ENCODE measurements around the gene TMIE.
"Not testable (repeated sequence)": the region's sequence is repeated elsewhere in the genome, so short reads cannot be mapped to it uniquely, and the experiment has no call there.

TMIE gene

DNA sequence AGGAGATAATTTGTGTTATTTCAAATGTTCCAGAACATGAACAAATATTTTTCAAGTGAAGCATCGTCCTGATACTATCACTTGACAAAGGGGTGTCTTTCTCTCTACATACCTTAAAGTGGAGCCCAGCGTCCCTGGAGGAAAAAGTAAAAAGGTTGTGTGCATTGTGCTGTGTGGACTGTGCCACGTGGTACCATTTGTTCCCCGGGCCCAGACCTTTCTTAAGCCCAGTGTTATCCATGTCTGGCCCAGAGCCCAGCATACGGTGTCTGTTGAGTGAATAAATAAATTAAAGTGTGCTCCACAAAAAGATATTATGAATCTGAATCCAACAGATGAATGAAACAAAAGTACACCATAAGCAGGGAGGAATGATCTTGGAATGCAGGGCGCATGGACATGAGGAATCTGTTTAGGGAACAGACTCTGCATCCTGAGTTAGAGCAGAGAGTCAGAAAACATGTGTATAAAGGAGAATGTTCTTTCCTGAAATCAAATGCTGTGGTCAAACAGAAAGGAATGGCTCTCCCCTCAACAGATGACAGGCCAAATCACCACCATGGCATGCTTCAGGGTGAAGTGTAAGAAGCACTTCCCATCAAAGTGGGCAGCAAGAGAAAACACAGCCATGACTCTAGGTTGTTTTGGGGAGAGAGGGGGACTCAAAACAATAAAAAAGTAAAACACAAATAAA lies 24.6 kb downstream of the TMIE start:
- FAIRE-seq (no peak), DNase-seq (ENCODE audit: insufficient read length, low spot score) (no peak)
- TF ChIP-seq POLR2A (IDR thresholded peaks at IDR 0.05; ENCODE audit: low read depth, low read length) = no peak

DNA sequence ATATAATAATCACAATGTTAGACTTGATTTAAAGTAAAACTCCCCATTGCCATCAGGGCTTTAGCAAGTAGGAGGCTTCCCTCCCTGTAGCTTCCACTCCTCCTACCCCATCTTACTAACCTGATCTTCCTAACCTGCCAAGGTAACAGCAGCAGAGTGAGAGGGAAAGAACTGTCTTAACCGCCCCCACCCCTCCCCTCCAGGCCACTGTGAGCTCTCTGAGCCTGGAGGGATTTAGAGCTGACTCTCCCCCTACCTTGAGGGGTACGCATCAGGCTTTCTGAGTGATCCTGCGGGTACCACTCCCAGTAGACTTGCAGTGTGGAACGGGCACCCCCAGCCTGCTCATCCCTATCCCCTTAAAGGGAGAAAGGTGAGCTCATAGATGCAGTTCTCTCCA lies 27.8 kb downstream of the TMIE start:
- DNase-seq (ENCODE audit: insufficient read length, low spot score) = no peak
- TF ChIP-seq POLR2A (IDR thresholded peaks at IDR 0.05; ENCODE audit: low read depth, low read length) = no peak
- FAIRE-seq = no peak

DNA sequence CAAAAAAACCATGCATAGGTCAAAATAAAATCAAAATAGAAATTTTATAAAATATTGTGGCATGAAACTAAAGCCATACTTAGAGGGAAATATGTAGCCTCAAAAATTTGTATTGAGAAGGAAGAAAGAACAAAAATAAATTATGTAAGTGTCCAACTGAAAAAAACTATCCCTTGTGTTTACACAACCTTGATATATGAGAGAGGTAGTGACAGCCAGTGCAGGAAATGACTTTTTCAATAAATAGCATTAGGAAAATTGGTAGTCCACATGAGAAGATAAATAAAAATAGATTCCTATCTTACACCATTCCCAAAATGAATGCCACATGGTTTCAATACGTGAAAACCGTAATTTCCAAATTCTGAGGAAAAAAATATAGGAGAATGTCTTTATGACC lies 29.6 kb downstream of the TMIE start:
- DNase-seq (ENCODE audit: insufficient read length, low spot score) (no peak), FAIRE-seq (no peak)
- TF ChIP-seq POLR2A (IDR thresholded peaks at IDR 0.05; ENCODE audit: low read depth, low read length) = no peak

DNA sequence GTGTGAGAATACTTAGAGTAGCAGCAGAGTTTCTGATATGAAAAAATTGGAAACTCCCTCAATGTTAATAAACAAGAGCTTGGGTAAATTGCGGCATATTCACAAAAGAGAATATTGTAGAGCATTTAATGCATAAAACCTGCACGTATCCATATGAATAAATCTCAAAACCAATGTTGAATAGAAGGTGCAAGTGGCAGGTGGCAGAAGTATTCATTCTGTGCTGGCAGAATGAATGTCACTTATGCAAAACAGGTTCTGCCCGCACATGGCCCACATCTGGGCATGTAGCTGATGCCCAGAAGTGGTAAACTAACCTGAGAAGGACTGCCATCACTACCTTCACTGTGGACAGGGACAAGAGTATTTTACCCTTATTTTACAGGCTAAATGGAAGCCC lies 30.6 kb downstream of the TMIE start:
- FAIRE-seq = no peak
- DNase-seq (ENCODE audit: insufficient read length, low spot score) = no peak

DNA sequence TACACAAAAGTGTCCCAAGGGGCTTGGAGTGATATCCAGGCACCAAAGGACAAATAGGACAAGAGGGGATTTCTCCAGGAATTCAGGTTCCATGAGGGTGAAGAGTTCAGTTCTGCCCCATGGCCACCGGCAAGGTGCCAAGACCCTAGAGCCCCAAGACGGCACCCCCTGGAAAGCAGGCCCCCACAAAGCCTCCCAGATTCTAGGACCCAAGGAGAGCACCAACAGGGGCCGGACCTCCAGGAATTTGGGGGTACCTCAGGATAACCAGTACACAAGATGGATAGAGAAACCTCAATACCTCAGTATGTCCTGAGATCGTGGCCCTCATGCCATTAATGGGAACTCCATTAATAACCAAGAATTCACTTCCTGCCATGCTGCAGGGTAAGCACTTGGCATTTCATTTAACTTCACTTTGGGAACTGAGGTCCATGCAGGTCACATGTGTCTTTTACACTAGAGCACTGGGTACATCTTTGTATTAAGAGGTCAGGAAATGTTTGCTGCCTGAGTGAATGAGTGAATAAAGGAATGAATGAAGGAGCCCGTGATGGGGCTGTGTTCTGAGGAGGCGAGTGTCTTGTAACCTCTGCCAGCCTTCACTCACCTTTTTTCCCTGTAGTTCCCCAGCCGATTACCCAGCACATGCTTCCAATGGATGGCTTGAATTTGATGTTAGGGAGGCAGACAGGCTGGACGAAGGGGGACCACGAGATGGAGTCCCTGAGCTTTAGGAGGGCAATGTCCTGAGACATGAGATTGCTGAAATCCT lies 32.0 kb downstream of the TMIE start:
- TF ChIP-seq POLR2A (IDR thresholded peaks at IDR 0.05; ENCODE audit: low read depth, low read length) = no peak
- DNase-seq (ENCODE audit: insufficient read length, low spot score) (no peak), FAIRE-seq (no peak)

More for the DNA sequence above, 30.6 kb downstream of the TMIE start:
- no peak for TF ChIP-seq POLR2A (IDR thresholded peaks at IDR 0.05; ENCODE audit: low read depth, low read length)

DNA sequence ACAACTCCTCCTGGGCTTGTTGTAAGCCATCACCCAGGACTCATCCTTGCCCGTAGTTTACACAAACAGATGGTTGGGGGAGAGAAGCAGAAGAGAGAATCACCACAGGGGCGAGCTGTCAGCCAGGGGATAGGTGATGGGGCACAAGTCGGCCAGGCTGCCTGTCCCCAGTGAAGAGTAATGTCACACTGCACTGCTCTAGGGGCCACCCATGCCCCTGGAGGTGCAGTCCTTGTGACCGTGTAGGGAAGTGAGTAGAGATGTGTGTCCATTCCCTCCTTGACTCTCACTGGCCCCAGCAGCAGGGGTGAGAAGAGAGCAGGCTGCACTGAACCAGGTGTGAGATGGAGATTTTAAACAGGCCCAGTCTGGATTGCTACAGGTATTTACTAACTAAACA lies 33.6 kb downstream of the TMIE start:
- no peak for DNase-seq (ENCODE audit: insufficient read length, low spot score)
- TF ChIP-seq POLR2A (IDR thresholded peaks at IDR 0.05; ENCODE audit: low read depth, low read length) = no peak
- FAIRE-seq = no peak

DNA sequence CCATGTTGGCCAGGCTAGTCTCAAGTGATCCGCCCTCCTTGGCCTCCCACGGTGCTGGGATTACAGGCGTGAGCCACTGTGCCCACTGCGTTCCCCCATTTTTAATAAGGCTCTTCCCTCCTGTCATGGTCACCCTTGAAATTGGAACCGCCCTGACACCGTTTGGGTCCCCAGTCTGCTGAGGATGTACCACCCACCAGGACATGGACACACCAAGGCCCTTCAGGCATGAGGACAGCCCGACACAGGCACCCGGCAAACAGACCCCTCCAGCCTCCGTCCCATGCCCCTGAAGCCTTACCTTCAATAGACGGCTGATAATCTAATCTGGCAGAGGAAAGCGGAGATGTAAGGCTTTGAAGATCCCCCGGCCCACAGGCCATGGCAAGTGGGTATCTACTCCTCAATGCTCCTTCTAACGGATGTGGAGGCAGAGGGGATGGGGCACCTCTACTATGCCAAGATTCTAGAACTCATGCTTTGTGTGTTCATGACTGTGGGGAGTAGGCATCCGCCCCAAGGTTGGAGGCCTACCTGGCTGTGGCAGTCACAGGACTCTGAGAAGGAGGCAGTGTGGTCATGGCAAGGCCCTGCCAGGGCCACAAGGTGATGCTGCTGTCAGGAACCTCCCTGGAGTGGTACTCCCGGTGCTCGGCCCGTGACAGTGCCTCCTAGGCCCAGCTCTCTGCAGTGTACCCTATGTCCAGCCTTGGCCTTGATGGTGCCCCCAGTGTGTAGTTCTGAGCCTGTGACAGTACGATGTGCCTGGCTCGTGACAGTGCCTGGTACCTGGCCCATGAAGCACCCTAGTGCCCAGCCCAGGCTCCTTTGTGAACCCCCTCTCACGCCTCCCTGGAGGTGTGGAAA lies 35.0 kb downstream of the TMIE start:
- FAIRE-seq = no peak
- DNase-seq (ENCODE audit: insufficient read length, low spot score) = no peak
- TF ChIP-seq POLR2A (IDR thresholded peaks at IDR 0.05; ENCODE audit: low read depth, low read length) = no peak

DNA sequence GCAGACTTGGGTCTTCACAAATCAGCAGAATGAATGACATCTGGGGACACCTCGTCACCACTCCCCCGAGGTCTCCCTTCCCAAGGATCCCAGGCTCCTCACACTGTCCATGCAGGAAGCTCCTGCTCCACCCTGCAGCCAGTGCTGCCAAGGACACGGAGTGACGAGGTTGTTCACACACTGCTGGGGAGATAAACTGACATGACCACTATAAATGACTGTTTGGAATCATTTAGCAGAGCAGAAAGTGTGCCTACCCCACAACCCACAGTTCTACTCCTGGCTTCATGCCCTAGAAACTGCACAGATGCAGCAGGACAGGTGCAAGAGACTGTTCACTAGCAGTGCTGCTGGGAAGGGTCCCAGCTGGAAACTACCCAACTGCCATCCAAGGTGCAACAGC lies 36.1 kb downstream of the TMIE start:
- FAIRE-seq (no peak), DNase-seq (ENCODE audit: insufficient read length, low spot score) (no peak)
- no peak for TF ChIP-seq POLR2A (IDR thresholded peaks at IDR 0.05; ENCODE audit: low read depth, low read length)

DNA sequence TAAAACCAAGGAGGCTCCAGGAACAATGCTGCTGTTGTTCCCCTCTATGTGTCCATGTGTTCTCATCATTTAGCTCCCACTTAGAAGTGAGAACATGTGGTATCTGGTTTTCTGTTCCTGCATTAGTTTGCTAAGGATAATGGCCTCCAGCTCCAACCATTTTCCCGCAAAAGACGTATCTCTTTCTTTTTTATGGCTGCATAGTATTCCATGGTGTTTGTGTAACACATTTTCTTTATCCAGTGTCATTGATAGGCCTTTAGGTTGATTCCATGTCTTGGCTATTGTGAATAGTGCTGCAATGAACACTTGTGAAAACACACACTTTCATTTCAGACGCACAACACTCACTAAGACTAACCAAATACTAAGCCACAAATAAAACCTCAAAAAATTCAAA lies 38.4 kb downstream of the TMIE start:
- DNase-seq (ENCODE audit: insufficient read length, low spot score); FAIRE-seq: not testable (repeated sequence)

DNA sequence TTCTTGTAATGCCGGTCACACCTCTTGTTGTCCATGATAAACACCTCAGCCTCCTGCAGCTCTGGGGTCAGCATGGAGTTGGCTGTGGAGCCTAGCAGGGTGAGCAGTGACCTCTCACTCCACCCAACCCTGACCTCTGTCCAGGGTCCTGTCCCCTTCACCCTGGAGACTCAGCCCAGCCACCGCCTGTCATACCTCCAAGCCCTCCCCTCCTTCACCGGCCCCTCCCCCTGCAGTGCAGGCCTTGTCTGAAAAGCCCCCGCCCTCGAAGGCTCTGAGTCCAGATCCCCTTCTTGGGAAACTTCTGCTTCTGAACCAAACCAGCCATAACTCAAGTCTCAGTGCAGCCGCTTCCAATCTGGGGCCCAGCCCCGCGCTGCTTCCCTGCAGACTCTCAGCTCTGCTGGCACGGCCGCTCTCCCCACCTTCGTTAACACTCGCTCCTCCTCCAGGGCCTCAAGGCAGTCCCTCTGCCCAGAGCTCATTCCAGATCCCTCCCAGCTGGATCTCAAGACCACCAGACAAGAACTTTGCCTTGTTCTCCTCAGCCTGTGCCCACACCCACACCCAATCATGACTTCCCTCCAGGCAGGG lies 41.9 kb downstream of the TMIE start:
- no peak for TF ChIP-seq POLR2A (IDR thresholded peaks at IDR 0.05; ENCODE audit: low read depth, low read length)
- no peak for DNase-seq (ENCODE audit: insufficient read length, low spot score)
- FAIRE-seq = no peak

DNA sequence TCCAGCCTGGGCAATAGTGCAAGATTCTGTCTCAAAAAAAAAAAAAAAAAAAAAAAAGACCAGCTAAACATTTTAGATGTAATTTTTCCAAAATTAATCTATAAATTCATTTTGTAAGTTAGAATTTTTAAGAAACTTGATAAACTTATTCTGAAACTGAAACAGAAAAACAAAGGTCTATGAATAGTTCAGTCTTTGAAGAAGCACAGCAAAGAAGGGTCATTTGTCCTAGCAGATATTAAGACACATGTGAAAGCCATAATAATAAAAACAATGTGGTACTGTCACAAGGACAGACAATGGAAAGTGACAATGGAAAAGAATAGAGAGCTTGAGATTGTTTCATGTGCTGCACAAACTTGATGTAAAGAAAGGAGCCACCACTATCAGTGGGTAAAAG lies 45.5 kb downstream of the TMIE start:
- FAIRE-seq (no peak), DNase-seq (ENCODE audit: insufficient read length, low spot score) (no peak)
- TF ChIP-seq POLR2A (IDR thresholded peaks at IDR 0.05; ENCODE audit: low read depth, low read length) = no peak

DNA sequence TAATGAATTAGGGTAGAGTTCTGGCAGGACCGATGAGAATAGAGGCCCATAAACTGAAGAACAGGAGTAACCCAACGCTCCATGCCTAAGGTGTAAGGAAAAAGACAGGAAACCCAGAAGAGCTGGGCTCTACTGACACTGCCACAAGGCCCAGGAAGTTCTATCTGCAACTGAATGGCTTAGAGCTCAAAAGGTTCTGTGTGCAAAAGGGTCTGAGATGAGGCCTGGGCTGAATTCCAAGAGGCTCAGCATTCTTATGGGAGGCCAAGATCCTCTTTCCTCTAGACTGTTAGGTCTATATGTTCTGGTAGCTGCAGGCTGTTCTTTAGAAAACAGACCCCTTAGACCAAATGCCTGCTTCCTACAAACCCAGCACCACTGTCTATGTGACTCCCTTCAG lies 47.0 kb downstream of the TMIE start:
- no peak for TF ChIP-seq POLR2A (IDR thresholded peaks at IDR 0.05; ENCODE audit: low read depth, low read length)
- DNase-seq (ENCODE audit: insufficient read length, low spot score) = no peak
- no peak for FAIRE-seq

DNA sequence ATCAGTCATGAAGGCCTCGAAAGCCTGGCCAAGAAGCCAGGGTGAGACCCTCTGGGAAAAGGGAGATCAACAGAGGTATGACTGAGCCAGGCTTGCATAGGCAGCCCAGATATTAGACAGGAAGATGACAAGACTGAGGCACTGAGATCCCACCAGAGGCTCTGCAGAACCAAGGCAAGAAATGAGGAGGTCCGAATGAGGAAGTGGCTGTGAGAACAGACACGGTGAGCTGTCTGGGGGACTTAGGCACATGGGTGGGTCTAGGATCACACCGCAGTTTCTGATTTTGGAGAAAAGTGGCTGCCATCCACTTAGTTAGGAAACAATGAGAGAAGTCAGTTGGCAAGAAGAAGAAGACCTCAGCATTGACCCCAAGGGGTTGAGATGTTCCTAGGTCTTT lies 47.9 kb downstream of the TMIE start:
- FAIRE-seq (no peak), DNase-seq (ENCODE audit: insufficient read length, low spot score) (no peak)
- no peak for TF ChIP-seq POLR2A (IDR thresholded peaks at IDR 0.05; ENCODE audit: low read depth, low read length)

DNA sequence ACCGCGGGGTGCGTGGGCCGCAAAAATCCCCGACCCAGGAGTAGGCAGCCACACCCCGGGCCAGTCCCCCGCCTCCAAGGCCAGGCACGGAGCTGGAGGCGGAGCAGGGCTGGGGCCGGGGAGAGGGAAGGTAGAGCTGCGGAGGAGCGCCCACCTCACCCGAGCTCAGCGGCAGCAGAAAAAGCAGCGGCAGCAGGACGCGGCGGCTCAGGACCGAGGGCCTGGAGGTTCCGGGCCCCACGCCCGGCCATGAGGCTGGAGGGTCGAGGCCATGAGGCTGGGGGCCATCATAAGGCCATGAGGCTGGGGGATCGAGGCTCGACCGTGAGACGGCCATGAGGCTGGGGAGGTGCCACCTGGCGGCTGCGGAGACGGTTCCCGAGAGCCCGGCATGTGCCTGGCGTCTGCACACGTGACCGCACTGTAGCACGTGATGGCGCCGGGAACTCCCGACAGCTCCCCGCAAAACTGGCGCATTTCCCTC lies 49.4 kb downstream of the TMIE start:
- DNase-seq (ENCODE audit: insufficient read length, low spot score) = no peak
- no peak for FAIRE-seq
- TF ChIP-seq POLR2A (IDR thresholded peaks at IDR 0.05; ENCODE audit: low read depth, low read length) = no peak

DNA sequence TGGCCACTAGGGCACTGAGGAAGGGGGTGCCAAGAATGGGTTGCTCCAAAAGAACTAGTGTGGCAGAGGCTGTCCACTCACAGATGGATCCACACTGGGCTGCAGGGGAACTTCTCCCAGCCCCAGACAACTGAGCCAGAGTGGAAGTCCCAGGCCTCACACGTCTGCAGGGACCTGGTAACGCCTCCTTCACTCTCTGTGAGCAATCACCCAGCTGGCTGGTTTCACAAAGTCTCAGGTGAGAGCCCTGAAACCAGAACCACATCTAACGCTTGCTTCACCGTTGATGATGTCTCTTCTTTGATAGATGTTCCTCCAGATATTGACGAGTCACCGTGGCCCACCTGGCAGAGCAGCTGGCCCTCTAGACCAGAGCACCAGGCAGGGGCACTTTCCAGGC lies 51.9 kb downstream of the TMIE start:
- not testable (repeated sequence) for FAIRE-seq; DNase-seq (ENCODE audit: insufficient read length, low spot score)

All from H54 (cell line).